SK-N-SH (cell line): ENCODE data around the gene UMODL1. TPM values are rescaled to one million over a fixed set of nuclear protein-coding genes. Genes with fewer than 3 reads are reported as not detected.

Source experiments
- CTCF ChIA-PET: fragments of 300-600, 350-600 bp; formaldehyde crosslinking; extraction: SDS; loops from one replicate; lab custom pipeline; 2021; lab: Yijun Ruan, JAX
- POLR2A ChIA-PET: fragments of 350-600 bp; sonication (Branson Sonifier 250); formaldehyde crosslinking; extraction: SDS; loops from one replicate; lab custom pipeline; 2020; ENCODE audit warnings: antibody characterized with exemption, inconsistent platforms; lab: Yijun Ruan, JAX
- DNase-seq: peaks from one replicate; pipeline ENCODE4 v3.0.0; 2012
- H2AFZ ChIP-seq: fragments of 200-600 bp; sonication (generic); 2 replicates; pipeline ENCODE4 v1.8.1; 2016; ENCODE audit warnings: antibody characterized with exemption, mild to moderate bottlenecking, low read depth
- H3F3A ChIP-seq: fragments of 200-600 bp; sonication (generic); replicated peaks from 2 replicates; pipeline ENCODE3; 2016; ENCODE audit warnings: antibody characterized with exemption, mild to moderate bottlenecking; ENCODE audit not compliant: insufficient read depth
- H3K27ac ChIP-seq, 2 experiments: fragments of 200-500 bp in 1 of 2; fragments of 200-600 bp in 1 of 2; sonication (Bioruptor generic) in 1 of 2; sonication (generic), shearing (Covaris generic) in 1 of 2; 2 replicates each; pipeline versions ENCODE4 v1.5.1 to v1.6.1; 2014 to 2016; ENCODE audit warnings: low read depth in 2 of 2, inconsistent platforms in 1 of 2, low read length in 1 of 2, mild to moderate bottlenecking in 1 of 2, mixed read lengths in 1 of 2
- H3K27me3 ChIP-seq: fragments of 200-600 bp; sonication (generic), shearing (Covaris generic); 2 replicates; pipeline ENCODE4 v1.6.1; 2016; ENCODE audit warnings: mixed run types; ENCODE audit not compliant: insufficient read depth
- H3K36me3 ChIP-seq, 2 experiments: fragments of 200-500 bp in 1 of 2; fragments of 200-600 bp in 1 of 2; sonication (Bioruptor generic) in 1 of 2; sonication (generic) in 1 of 2; replicated peaks in 1 of 2; 2 replicates each; pipeline versions ENCODE3 to v1.5.1; 2014 to 2016; ENCODE audit warnings: low read length in 1 of 2, mild to moderate bottlenecking in 1 of 2; ENCODE audit not compliant: insufficient read depth in 2 of 2, control insufficient read depth in 1 of 2
- H3K4me1 ChIP-seq, 2 experiments: fragments of 200-500 bp in 1 of 2; fragments of 200-600 bp in 1 of 2; sonication (Bioruptor generic) in 1 of 2; sonication (generic), shearing (Covaris generic) in 1 of 2; 2 replicates each; pipeline versions ENCODE4 v1.5.1 to v1.6.1; 2014 to 2016; ENCODE audit warnings: low read depth in 1 of 2, low read length in 1 of 2, mixed run types in 1 of 2; ENCODE audit not compliant: insufficient read depth in 2 of 2, control insufficient read depth in 1 of 2
- H3K4me2 ChIP-seq: fragments of 200-600 bp; sonication (generic), shearing (Covaris generic); 2 replicates; pipeline ENCODE4 v1.6.1; 2017; ENCODE audit warnings: mixed run types
- H3K4me3 ChIP-seq, 2 experiments: fragments of 200-500 bp in 1 of 2; fragments of 200-600 bp in 1 of 2; sonication (Bioruptor generic) in 1 of 2; sonication (generic), shearing (Covaris generic) in 1 of 2; 2 replicates each; pipeline versions ENCODE4 v1.5.1 to v1.8.1; 2014 to 2016; ENCODE audit warnings: low read depth in 2 of 2, inconsistent platforms in 1 of 2, low read length in 1 of 2, mild to moderate bottlenecking in 1 of 2, mixed read lengths in 1 of 2, moderate library complexity in 1 of 2
- H3K79me2 ChIP-seq: fragments of 200-600 bp; sonication (generic); 2 replicates; pipeline ENCODE4 v1.8.1; 2017; ENCODE audit warnings: mild to moderate bottlenecking; ENCODE audit not compliant: insufficient read depth
- H3K9ac ChIP-seq: fragments of 200-600 bp; sonication (generic); 2 replicates; pipeline ENCODE4 v1.6.1; 2017; ENCODE audit warnings: mixed run types
- H3K9me2 ChIP-seq: fragments of 200-600 bp; sonication (generic); 2 replicates; pipeline ENCODE4 v1.6.1; 2017; ENCODE audit warnings: mixed run types
- H3K9me3 ChIP-seq: fragments of 200-600 bp; sonication (generic); 2 replicates; pipeline ENCODE4 v1.6.1; 2017; ENCODE audit warnings: mixed run types, mild to moderate bottlenecking, moderate library complexity
- H4K20me1 ChIP-seq: fragments of 200-600 bp; sonication (generic); 2 replicates; pipeline ENCODE4 v1.6.1; 2017; ENCODE audit warnings: mild to moderate bottlenecking, mixed run types; ENCODE audit not compliant: insufficient read depth
- CHD2 ChIP-seq: fragments of 150-350 bp; IDR thresholded peaks from 2 replicates; pipeline ENCODE4 v1.6.1; 2018; ENCODE audit warnings: low read length; ENCODE audit not compliant: partially characterized antibody
- CTCF ChIP-seq: fragments of 200-600 bp; sonication (generic); IDR thresholded peaks from 2 replicates; pipeline ENCODE4 v1.6.1; 2017; ENCODE audit warnings: antibody characterized with exemption, mild to moderate bottlenecking, moderate library complexity
- ELF1 ChIP-seq: IDR thresholded peaks from 2 replicates; pipeline ENCODE4 v1.4.0; 2012
- FOSL2 ChIP-seq: IDR thresholded peaks from 2 replicates; pipeline ENCODE4 v1.4.0; 2012; ENCODE audit warnings: low read depth, mild to moderate bottlenecking, moderate library complexity, borderline replicate concordance
- FOXM1 ChIP-seq: IDR thresholded peaks from 2 replicates; pipeline ENCODE4 v1.4.0; 2012; ENCODE audit warnings: low read depth, mild to moderate bottlenecking
- GATA2 ChIP-seq: sonication (generic); formaldehyde crosslinking; IDR thresholded peaks from 2 replicates; pipeline ENCODE4 v1.5.0; 2020; ENCODE audit warnings: mild to moderate bottlenecking, missing genetic modification reagents
- IRF3 ChIP-seq: fragments of 150-350 bp; IDR thresholded peaks from 2 replicates; pipeline ENCODE4 v1.6.1; 2016; ENCODE audit warnings: mild to moderate bottlenecking, low read depth, low read length
- MEF2A ChIP-seq: IDR thresholded peaks from 2 replicates; pipeline ENCODE4 v1.4.0; 2012; ENCODE audit warnings: low read depth, borderline replicate concordance
- NFIC ChIP-seq: IDR thresholded peaks from 2 replicates; pipeline ENCODE4 v1.4.0; 2012; ENCODE audit warnings: borderline replicate concordance
- NRF1 ChIP-seq: IDR thresholded peaks from 2 replicates; pipeline ENCODE4 v1.6.1; 2012; ENCODE audit warnings: low read depth, mild to moderate bottlenecking, low read length
- RCOR1 ChIP-seq: fragments of 150-350 bp; IDR thresholded peaks from 2 replicates; pipeline ENCODE4 v1.6.1; 2017; ENCODE audit warnings: antibody characterized with exemption, low read length
- SIN3A ChIP-seq: IDR thresholded peaks from 2 replicates; pipeline ENCODE4 v1.6.1; 2012; ENCODE audit warnings: low read depth, mild to moderate bottlenecking, low read length, moderate library complexity, borderline replicate concordance
- SMC3 ChIP-seq: IDR thresholded peaks from 2 replicates; pipeline ENCODE4 v1.6.1; 2012; ENCODE audit warnings: low read depth, low read length, improper control_type of control experiment
- TCF12 ChIP-seq: IDR thresholded peaks from 2 replicates; pipeline ENCODE4 v1.4.0; 2012
- TEAD4 ChIP-seq: IDR thresholded peaks from 2 replicates; pipeline ENCODE4 v1.4.0; 2012; ENCODE audit warnings: mild to moderate bottlenecking, borderline replicate concordance; ENCODE audit not compliant: insufficient read depth
- YY1 ChIP-seq: IDR thresholded peaks from 2 replicates; pipeline ENCODE4 v1.4.0; 2012; ENCODE audit warnings: low read depth, mild to moderate bottlenecking
- ZBTB33 ChIP-seq: IDR thresholded peaks from 2 replicates; pipeline ENCODE4 v1.4.0; 2012; ENCODE audit warnings: low read depth, borderline replicate concordance
- WGBS: methylation state at CpG from one replicate; pipeline ENCODE4 v1.1.6; 2017; ENCODE audit warnings: low lambda C conversion rate; 5-methylcytosine and 5-hydroxymethylcytosine counted together
- polyA plus RNA-seq, 3 experiments: library from polyadenylated mRNA; depleted of rRNA; stranded (reverse); fragments of >200 nt; gene quantifications; 2 replicates each; pipeline ENCODE4 v1.2.3, GENCODE V29; 2012
- TF ChIP-seq, protein P1 (sequence below): IDR thresholded peaks from 2 replicates; pipeline ENCODE4 v1.6.1; 2012; ENCODE audit warnings: mild to moderate bottlenecking, low read depth, low read length, moderate library complexity

The UMODL1 gene
- polyA plus RNA-seq, 1 of the 3 experiments (the other 2 are of a cell fraction), result not detected

DNA sequence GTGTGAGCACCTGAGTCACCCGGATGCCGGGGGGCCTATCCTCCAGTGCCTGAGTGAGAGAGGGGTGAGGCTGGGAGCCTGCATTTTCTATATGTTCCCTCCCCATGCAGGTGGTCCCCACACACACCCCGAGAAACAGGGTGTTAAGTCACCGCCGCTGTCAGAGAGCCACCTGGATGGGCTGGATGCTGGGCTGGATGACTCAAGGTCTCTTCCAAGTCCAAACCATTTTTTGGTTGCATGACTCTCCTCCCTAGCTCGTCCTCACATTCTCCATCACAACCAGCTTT, 2.9 kb upstream of the UMODL1 start:
- H3K36me3 ChIP-seq, result no peaks in the 10 kb centered on the region
- no peak overlapping the region for H3K27ac ChIP-seq
- H3K9ac ChIP-seq, result no peak overlapping the region
- DNase-seq, result no peak
- TF ChIP-seq TCF12, result no peak
- no peak for TF ChIP-seq NRF1
- no peak for TF ChIP-seq GATA2 (CRISPR knock-in tag)
- POLR2A ChIA-PET, result no interaction called here
- no peaks in the 10 kb centered on the region for H3K79me2 ChIP-seq
- no peaks in the 10 kb centered on the region for H3K4me1 ChIP-seq
- no peak overlapping the region for H3K4me3 ChIP-seq
- WGBS, result 69% methylated on average over 3 of the region's 6 CpGs
- no peaks in the 10 kb centered on the region for H3K9me3 ChIP-seq
- H3K9me2 ChIP-seq, result no peaks in the 10 kb centered on the region
- CTCF ChIA-PET, result no interaction called here
- no peaks in the 10 kb centered on the region for H3F3A ChIP-seq
- no peak overlapping the region for H3K4me2 ChIP-seq
- H4K20me1 ChIP-seq, result no peaks in the 10 kb centered on the region
- no peak overlapping the region for H2AFZ ChIP-seq
- no peaks in the 10 kb centered on the region for H3K27me3 ChIP-seq

DNA sequence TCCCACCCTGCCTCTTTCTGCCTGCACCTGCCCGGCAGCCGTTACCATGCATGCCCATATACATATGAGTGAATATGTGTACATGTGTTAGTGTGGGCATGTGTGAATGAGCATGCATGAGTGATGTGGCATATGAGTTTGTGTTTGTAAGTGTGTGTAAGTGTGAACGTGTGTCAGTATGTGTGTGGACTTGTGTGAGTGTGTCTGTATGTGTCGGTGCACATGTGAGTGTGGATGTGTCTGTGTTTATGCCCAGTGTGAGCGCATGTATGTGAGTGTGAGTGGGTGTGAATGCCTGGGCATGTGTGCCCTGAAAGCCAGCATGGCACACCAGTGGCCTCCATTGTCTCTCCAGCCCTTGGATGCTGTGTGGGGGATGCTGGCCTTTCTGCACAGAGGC, 2.5 kb upstream of the UMODL1 start:
- H3K4me1 ChIP-seq, result no peaks in the 10 kb centered on the region
- no peaks in the 10 kb centered on the region for H4K20me1 ChIP-seq
- H3K9me2 ChIP-seq, result no peaks in the 10 kb centered on the region
- CTCF ChIA-PET, result no interaction called here
- H3K9me3 ChIP-seq, result no peaks in the 10 kb centered on the region
- no peaks in the 10 kb centered on the region for H3K27me3 ChIP-seq
- no peaks in the 10 kb centered on the region for H3K36me3 ChIP-seq
- TF ChIP-seq SMC3, result no peak
- TF ChIP-seq, protein P1, sequence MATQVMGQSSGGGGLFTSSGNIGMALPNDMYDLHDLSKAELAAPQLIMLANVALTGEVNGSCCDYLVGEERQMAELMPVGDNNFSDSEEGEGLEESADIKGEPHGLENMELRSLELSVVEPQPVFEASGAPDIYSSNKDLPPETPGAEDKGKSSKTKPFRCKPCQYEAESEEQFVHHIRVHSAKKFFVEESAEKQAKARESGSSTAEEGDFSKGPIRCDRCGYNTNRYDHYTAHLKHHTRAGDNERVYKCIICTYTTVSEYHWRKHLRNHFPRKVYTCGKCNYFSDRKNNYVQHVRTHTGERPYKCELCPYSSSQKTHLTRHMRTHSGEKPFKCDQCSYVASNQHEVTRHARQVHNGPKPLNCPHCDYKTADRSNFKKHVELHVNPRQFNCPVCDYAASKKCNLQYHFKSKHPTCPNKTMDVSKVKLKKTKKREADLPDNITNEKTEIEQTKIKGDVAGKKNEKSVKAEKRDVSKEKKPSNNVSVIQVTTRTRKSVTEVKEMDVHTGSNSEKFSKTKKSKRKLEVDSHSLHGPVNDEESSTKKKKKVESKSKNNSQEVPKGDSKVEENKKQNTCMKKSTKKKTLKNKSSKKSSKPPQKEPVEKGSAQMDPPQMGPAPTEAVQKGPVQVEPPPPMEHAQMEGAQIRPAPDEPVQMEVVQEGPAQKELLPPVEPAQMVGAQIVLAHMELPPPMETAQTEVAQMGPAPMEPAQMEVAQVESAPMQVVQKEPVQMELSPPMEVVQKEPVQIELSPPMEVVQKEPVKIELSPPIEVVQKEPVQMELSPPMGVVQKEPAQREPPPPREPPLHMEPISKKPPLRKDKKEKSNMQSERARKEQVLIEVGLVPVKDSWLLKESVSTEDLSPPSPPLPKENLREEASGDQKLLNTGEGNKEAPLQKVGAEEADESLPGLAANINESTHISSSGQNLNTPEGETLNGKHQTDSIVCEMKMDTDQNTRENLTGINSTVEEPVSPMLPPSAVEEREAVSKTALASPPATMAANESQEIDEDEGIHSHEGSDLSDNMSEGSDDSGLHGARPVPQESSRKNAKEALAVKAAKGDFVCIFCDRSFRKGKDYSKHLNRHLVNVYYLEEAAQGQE, result no peak
- no peak for TF ChIP-seq GATA2 (CRISPR knock-in tag)
- no peak for TF ChIP-seq SIN3A
- no peak for TF ChIP-seq TEAD4
- no peak for TF ChIP-seq MEF2A
- no peak for TF ChIP-seq CTCF
- no peak for TF ChIP-seq IRF3
- no peak for TF ChIP-seq RCOR1
- TF ChIP-seq CHD2, result no peak
- no peak for TF ChIP-seq YY1
- no peak for TF ChIP-seq FOSL2
- TF ChIP-seq ELF1, result no peak
- TF ChIP-seq TCF12, result no peak
- no peak for TF ChIP-seq ZBTB33
- no peak for TF ChIP-seq NFIC
- TF ChIP-seq FOXM1, result no peak
- TF ChIP-seq, all 33 proteins: peak for 0
- H2AFZ ChIP-seq, result no peak overlapping the region
- no peak overlapping the region for H3K27ac ChIP-seq
- no peak overlapping the region for H3K9ac ChIP-seq
- WGBS, result 67% methylated on average over 5 of the region's 5 CpGs
- H3K4me2 ChIP-seq, result no peak overlapping the region
- H3K4me3 ChIP-seq, result no peak overlapping the region
- no peak for DNase-seq
- H3F3A ChIP-seq, result no peaks in the 10 kb centered on the region
- H3K79me2 ChIP-seq, result no peaks in the 10 kb centered on the region
- POLR2A ChIA-PET, result no interaction called here
